ENCODE results near the gene ART1. TPM values are rescaled to one million over a fixed set of nuclear protein-coding genes. Genes with fewer than 3 reads are reported as not detected.

The ART1 gene
- total RNA-seq, 6 experiments from 2014 or later = not detected

- TF ChIP-seq CTCF (IDR thresholded peaks at IDR 0.05) (no peak), POLR2A (IDR thresholded peaks at IDR 0.05) (no peak)
- peaks cover 0 to 12% (median 0%) of the 10 kb centered on the region in 4 donors for H3K4me1 ChIP-seq
- DNase-seq (no peak), ATAC-seq (no peak)
- H3K9me3 ChIP-seq = no peaks in the 10 kb centered on the region
- no peaks in the 10 kb centered on the region for H3K27me3 ChIP-seq
- no peak overlapping the region for H3K27ac ChIP-seq
- intact Hi-C loops (cut with DNase I) = no loop called here
- 75% methylated on average over 9 of the region's 12 CpGs for whole genome bisulfite sequencing (ENCODE audit: insufficient coverage, low coverage, low lambda C conversion rate, missing lambda C conversion rate)
- H3K36me3 ChIP-seq = peaks cover 10 to 61% (median 33%) of the 10 kb centered on the region in 4 donors
- H3K4me3 ChIP-seq = no peak overlapping the region
Measured at GRCh38 chr11:3684129-3684818, 39.3 kb downstream of the ART1 start.

GRCh38 chr11:3684819-3685172, 39.9 kb downstream of the ART1 start:
- H3K4me1 ChIP-seq = peaks cover 0 to 12% (median 0%) of the 10 kb centered on the region in 4 donors
- TF ChIP-seq CTCF (IDR thresholded peaks at IDR 0.05) = no peak
- TF ChIP-seq POLR2A (IDR thresholded peaks at IDR 0.05) = no peak
- 38% methylated on average over 2 of the region's 2 CpGs for WGBS (ENCODE audit: insufficient coverage, low coverage, low lambda C conversion rate, missing lambda C conversion rate)
- intact Hi-C loops (cut with DNase I) = no loop called here
- H3K27ac ChIP-seq = no peak overlapping the region
- H3K36me3 ChIP-seq = peaks cover 10 to 56% (median 34%) of the 10 kb centered on the region in 4 donors
- ATAC-seq (no peak), DNase-seq (no peak)
- no peaks in the 10 kb centered on the region for H3K27me3 ChIP-seq
- H3K4me3 ChIP-seq = no peak overlapping the region
- H3K9me3 ChIP-seq = no peaks in the 10 kb centered on the region

- TF ChIP-seq CTCF (IDR thresholded peaks at IDR 0.05) (no peak), POLR2A (IDR thresholded peaks at IDR 0.05) (no peak)
- no peak overlapping the region for H3K4me3 ChIP-seq
- intact Hi-C loops (cut with DNase I) = no loop called here
- 75% methylated on average over 2 of the region's 7 CpGs for WGBS (ENCODE audit: insufficient coverage, low coverage, low lambda C conversion rate, missing lambda C conversion rate)
- H3K4me1 ChIP-seq = peaks cover 0 to 12% (median 0%) of the 10 kb centered on the region in 4 donors
- DNase-seq = no peak
- no peak for ATAC-seq
- no peaks in the 10 kb centered on the region for H3K27me3 ChIP-seq
- H3K9me3 ChIP-seq = no peaks in the 10 kb centered on the region
- no peak overlapping the region for H3K27ac ChIP-seq
- H3K36me3 ChIP-seq = peaks cover 10 to 56% (median 32%) of the 10 kb centered on the region in 4 donors
Measured at GRCh38 chr11:3685923-3686322, 41.0 kb downstream of the ART1 start.

GRCh38 chr11:3686751-3687150, 41.8 kb downstream of the ART1 start:
- no peak for TF ChIP-seq CTCF (IDR thresholded peaks at IDR 0.05)
- no peak for TF ChIP-seq POLR2A (IDR thresholded peaks at IDR 0.05)
- 75% methylated on average over 4 of the region's 4 CpGs for WGBS (ENCODE audit: insufficient coverage, low coverage, low lambda C conversion rate, missing lambda C conversion rate)
- no peaks in the 10 kb centered on the region for H3K9me3 ChIP-seq
- DNase-seq (no peak), ATAC-seq (no peak)
- H3K4me1 ChIP-seq = peaks cover 0 to 12% (median 0%) of the 10 kb centered on the region in 4 donors
- no peak overlapping the region for H3K27ac ChIP-seq
- H3K27me3 ChIP-seq = no peaks in the 10 kb centered on the region
- H3K4me3 ChIP-seq = no peak overlapping the region
- intact Hi-C loops (cut with DNase I) = no loop called here
- H3K36me3 ChIP-seq = peaks cover 10 to 56% (median 29%) of the 10 kb centered on the region in 4 donors
